ENCODE measurements around the gene LRRFIP1.
"Not testable (repeated sequence)": the region's sequence is repeated elsewhere in the genome, so short reads cannot be mapped to it uniquely, and the experiment has no call there.

The LRRFIP1 gene

GRCh38 chr2:237665713-237666143 is 38.3 kb downstream of the LRRFIP1 start:
- no peak for DNase-seq (ENCODE audit: low read depth)
- no peak for TF ChIP-seq CTCF (IDR thresholded peaks at IDR 0.05; ENCODE audit: control insufficient read depth, insufficient read depth, low read depth, low read length, missing control alignments)
- no peak overlapping the region for H3K4me3 ChIP-seq (ENCODE audit: control insufficient read depth, low read depth, low read length)

GRCh38 chr2:237666606-237667005 is 39.2 kb downstream of the LRRFIP1 start:
- no peak overlapping the region for H3K4me3 ChIP-seq (ENCODE audit: control insufficient read depth, low read depth, low read length)
- TF ChIP-seq CTCF (IDR thresholded peaks at IDR 0.05; ENCODE audit: control insufficient read depth, insufficient read depth, low read depth, low read length, missing control alignments): no peak
- no peak for DNase-seq (ENCODE audit: low read depth)

DNA sequence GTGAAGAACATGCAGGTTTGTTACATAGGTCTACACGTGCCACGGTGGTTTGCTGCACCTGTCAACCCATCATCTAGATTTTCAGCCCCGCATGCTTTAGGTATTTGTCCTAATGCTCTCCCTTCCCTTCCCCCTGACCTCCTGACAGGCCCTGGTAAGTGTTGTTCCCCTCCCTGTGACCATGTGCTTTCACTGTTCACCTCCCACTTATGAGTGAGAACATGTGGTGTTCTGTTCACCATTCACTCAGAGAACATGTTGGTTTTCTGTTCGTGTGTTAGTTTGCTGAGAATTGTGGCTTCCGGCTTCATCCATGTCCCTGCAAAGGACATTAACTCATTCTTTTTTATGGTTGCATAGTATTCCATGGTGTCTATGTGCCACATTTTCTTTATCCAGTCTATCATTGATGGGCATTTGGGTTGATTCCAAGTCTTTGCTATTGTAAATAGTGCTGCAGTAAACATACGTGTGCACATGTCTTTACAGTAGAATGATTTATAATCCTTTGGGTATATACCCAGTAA is 39.7 kb downstream of the LRRFIP1 start:
- not testable (repeated sequence) for DNase-seq (ENCODE audit: low read depth); H3K4me3 ChIP-seq (ENCODE audit: control insufficient read depth, low read depth, low read length)

- TF ChIP-seq CTCF (IDR thresholded peaks at IDR 0.05; ENCODE audit: control insufficient read depth, insufficient read depth, low read depth, low read length, missing control alignments): no peak
- H3K4me3 ChIP-seq (ENCODE audit: control insufficient read depth, low read depth, low read length): no peak overlapping the region
- DNase-seq (ENCODE audit: low read depth): no peak
Observed at GRCh38 chr2:237667893-237668292, 40.5 kb downstream of the LRRFIP1 start.

DNA sequence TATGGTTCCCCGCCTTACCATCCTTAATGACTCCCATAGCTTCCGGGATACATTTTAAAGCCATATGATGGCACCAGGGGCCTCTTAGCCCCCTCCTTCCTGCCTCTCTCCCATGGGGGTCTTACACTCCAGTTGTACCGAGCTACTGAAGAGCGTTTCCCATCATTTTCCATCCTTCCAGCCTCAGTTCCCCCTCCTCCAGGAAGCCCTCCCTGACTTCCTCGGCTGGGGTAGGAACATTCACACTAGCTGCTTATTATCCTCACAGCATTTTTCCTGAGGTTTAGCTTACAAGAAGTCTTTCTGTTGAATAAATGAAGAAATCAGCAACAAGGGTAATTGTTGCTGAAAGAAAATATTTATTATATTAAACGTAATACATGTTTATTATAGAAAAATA is 41.1 kb downstream of the LRRFIP1 start:
- DNase-seq (ENCODE audit: low read depth): no peak
- TF ChIP-seq CTCF (IDR thresholded peaks at IDR 0.05; ENCODE audit: control insufficient read depth, insufficient read depth, low read depth, low read length, missing control alignments): no peak
- no peak overlapping the region for H3K4me3 ChIP-seq (ENCODE audit: control insufficient read depth, low read depth, low read length)

DNA sequence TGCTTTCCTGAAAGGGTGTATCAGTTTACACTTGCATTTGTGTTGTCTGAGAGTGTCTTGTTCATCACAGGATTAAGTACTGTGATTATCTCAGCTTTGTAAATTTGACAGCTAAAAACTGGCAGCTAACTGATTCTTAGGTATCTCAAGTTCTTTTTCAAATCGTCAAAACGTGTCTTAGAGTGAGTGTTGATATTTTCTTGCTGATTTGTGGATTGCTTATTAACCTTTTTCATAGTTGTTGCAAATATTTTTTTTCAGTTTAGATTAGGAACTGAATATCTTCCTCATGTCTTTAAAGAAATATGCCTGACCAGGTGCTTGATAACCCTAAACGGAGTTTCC is 41.9 kb downstream of the LRRFIP1 start:
- TF ChIP-seq CTCF (IDR thresholded peaks at IDR 0.05; ENCODE audit: control insufficient read depth, insufficient read depth, low read depth, low read length, missing control alignments): no peak
- no peak overlapping the region for H3K4me3 ChIP-seq (ENCODE audit: control insufficient read depth, low read depth, low read length)

GRCh38 chr2:237669628-237670392 is 42.4 kb downstream of the LRRFIP1 start:
- DNase-seq (ENCODE audit: low read depth): peak; percentile 99
- no peak for TF ChIP-seq CTCF (IDR thresholded peaks at IDR 0.05; ENCODE audit: control insufficient read depth, insufficient read depth, low read depth, low read length, missing control alignments)
- no peak overlapping the region for H3K4me3 ChIP-seq (ENCODE audit: control insufficient read depth, low read depth, low read length)

More for the DNA sequence above, 41.9 kb downstream of the LRRFIP1 start:
- DNase-seq (ENCODE audit: low read depth): no peak
